ENCODE data around the gene RBM12.

- TF ChIP-seq CTCF (IDR thresholded peaks at IDR 0.05), result no peak
- TF ChIP-seq POLR2A (IDR thresholded peaks at IDR 0.05), result no peak
Observed at GRCh38 chr20:35653893-35654292, 10.8 kb downstream of the RBM12 start.
